T-cell (primary cell): ENCODE results near the gene ZYX. TPM values are rescaled to one million over a fixed set of nuclear protein-coding genes. Genes with fewer than 3 reads are reported as not detected.
A peak's percentile ranks its signal among the peaks of the same experiment; 100 is the strongest.
"Not testable (repeated sequence)": the region's sequence is repeated elsewhere in the genome, so short reads cannot be mapped to it uniquely, and the experiment has no call there.

Experiments used
- ATAC-seq, 4 experiments: fragments of 200-7000 bp in 3 of 4; fragments of 150-1000 bp in 1 of 4; cut with Tn5 transposase; replicated peaks in 1 of 4; 1 replicate in 3 of 4; 2 replicates in 1 of 4; pipeline ENCODE4 v1.10.0; 2021; ENCODE audit warnings: moderate library complexity in 3 of 4, mild to moderate bottlenecking in 2 of 4, moderate number of reproducible peaks in 1 of 4
- CTCF ChIA-PET, 2 donors: fragments of 300-600 bp; sonication (Branson Sonifier 250); formaldehyde crosslinking; loops; one replicate each; lab custom pipeline; 2022; ENCODE audit warnings: antibody characterized with exemption in 2 of 2; lab: Charles Lee
- POLR2A ChIA-PET, 2 donors: fragments of 300-600 bp; sonication (Branson Sonifier 250); formaldehyde crosslinking; loops; one replicate each; lab custom pipeline; 2022; ENCODE audit warnings: antibody characterized with exemption in 2 of 2; lab: Charles Lee
- DNase-seq, 35 experiments: peaks; one replicate each; pipeline versions ENCODE4 v3.0.0 to v3.0.0-alpha.2; 2013 to 2023
- H3K27ac ChIP-seq: one replicate; pipeline ENCODE4 v1.5.1; 2013; ENCODE audit warnings: low read length
- H3K27me3 ChIP-seq, 2 experiments: replicated peaks in 1 of 2; 1 replicate in 1 of 2; 2 replicates in 1 of 2; pipeline versions ENCODE4 v1.6.1 to v1.7.0; 2013; ENCODE audit warnings: low read length in 1 of 2, mixed read lengths in 1 of 2; ENCODE audit not compliant: control insufficient read depth in 2 of 2, insufficient read depth in 2 of 2; ENCODE audit errors: extremely low read depth in 1 of 2
- H3K36me3 ChIP-seq, 2 donors: 1 replicate in 1 of 2; 2 replicates in 1 of 2; pipeline versions ENCODE4 v1.6.1 to v1.7.0; 2013; ENCODE audit warnings: low read length in 1 of 2; ENCODE audit not compliant: control insufficient read depth in 2 of 2, insufficient read depth in 1 of 2; ENCODE audit errors: extremely low read depth in 1 of 2
- H3K4me1 ChIP-seq, 2 experiments: 1 replicate in 1 of 2; 2 replicates in 1 of 2; pipeline versions ENCODE4 v1.6.1 to v1.7.0; 2013; ENCODE audit warnings: low read length in 2 of 2, mixed read lengths in 1 of 2; ENCODE audit not compliant: insufficient read depth in 2 of 2, control insufficient read depth in 1 of 2; ENCODE audit errors: extremely low read depth in 1 of 2
- H3K4me3 ChIP-seq, 2 donors: 1 replicate in 1 of 2; 2 replicates in 1 of 2; pipeline versions ENCODE4 v1.5.1 to v1.7.0; 2013; ENCODE audit warnings: mild to moderate bottlenecking in 2 of 2, low read length in 1 of 2, moderate library complexity in 1 of 2; ENCODE audit not compliant: control insufficient read depth in 1 of 2; ENCODE audit errors: extremely low read depth in 1 of 2
- H3K9me3 ChIP-seq: 2 replicates; pipeline ENCODE4 v1.7.0; 2013
- H3K27ac Mint-ChIP-seq, 2 donors: one replicate each; pipeline ENCODE4 v1.8.0; 2020 to 2021; ENCODE audit warnings: mild to moderate bottlenecking in 2 of 2, mixed read lengths in 2 of 2
- H3K27me3 Mint-ChIP-seq, 2 donors: one replicate each; pipeline ENCODE4 v1.8.0; 2021 to 2022; ENCODE audit warnings: mixed read lengths in 2 of 2
- H3K36me3 Mint-ChIP-seq: one replicate; pipeline ENCODE4 v1.8.0; 2021; ENCODE audit warnings: mixed read lengths
- H3K4me1 Mint-ChIP-seq, 3 donors: one replicate each; pipeline ENCODE4 v1.8.0; 2020 to 2022; ENCODE audit warnings: mixed read lengths in 3 of 3, mild to moderate bottlenecking in 1 of 3
- H3K4me3 Mint-ChIP-seq, 3 donors: one replicate each; pipeline ENCODE4 v1.8.0; 2020 to 2022; ENCODE audit warnings: mild to moderate bottlenecking in 3 of 3, mixed read lengths in 3 of 3, moderate library complexity in 3 of 3
- H3K9me3 Mint-ChIP-seq, 3 donors: one replicate each; pipeline ENCODE4 v1.8.0; 2020 to 2022; ENCODE audit warnings: mixed read lengths in 3 of 3
- WGBS: methylation state at CpG from one replicate; pipeline ENCODE4 v1.1.5; 2013; ENCODE audit warnings: missing lambda C conversion rate; ENCODE audit not compliant: insufficient coverage; 5-methylcytosine and 5-hydroxymethylcytosine counted together
- total RNA-seq, 35 experiments: library from RNA in 6 of 35; stranded (reverse) in 6 of 35; fragments of 120-200 nt in 1 of 35; gene quantifications; one replicate each; pipeline versions ENCODE4 v1.2.1 to v1.2.4 and lab custom pipeline; 2013 to 2026

ZYX gene
- total RNA-seq, 5 donors from 2014 or later (not counting 1 experiment from before 2014, with no cell fraction given): 107 to 186 (median 159) TPM

- H3K36me3 Mint-ChIP-seq: peaks cover 21% of the 10 kb centered on the region
- peak overlapping the region; percentile 27 to 75 for H3K27ac Mint-ChIP-seq
- ATAC-seq: no peak
- Histone ChIP-seq H3K27me3 (no peaks in the 10 kb centered on the region), H3K9me3 (no peaks in the 10 kb centered on the region), H3K27ac (no peak overlapping the region), H3K4me1 (peaks cover 10 to 43% of the 10 kb centered on the region in 2 experiments), H3K4me3 (no peak overlapping the region), H3K36me3 (peaks cover 34 to 65% of the 10 kb centered on the region in 2 donors)
- no peaks in the 10 kb centered on the region for H3K27me3 Mint-ChIP-seq
- WGBS: 92% methylated on average over 8 of the region's 10 CpGs
- no peak overlapping the region for H3K4me3 Mint-ChIP-seq
- no peaks in the 10 kb centered on the region for H3K9me3 Mint-ChIP-seq
- peaks cover 19 to 23% (median 22%) of the 10 kb centered on the region in 3 donors for H3K4me1 Mint-ChIP-seq
- CTCF ChIA-PET: interaction anchor here (0.5 to 0.6 kb wide), 3 partner anchors 10 to 147 kb away, joined by 3 to 5 read pairs (median 3); partner anchors contain the start of gene CASP2 (in 1 of the 2)
- POLR2A ChIA-PET: interaction anchor here in 1 of 2 donors (0.6 kb wide), 2 partner anchors 597 to 911 kb away, joined by 3 read pairs; no protein-coding TSS in a partner anchor
- DNase-seq: no peak
These were observed 9.1 kb downstream of the ZYX start for GRCh38 chr7:143390104-143390772.

GRCh38 chr7:143390773-143391317 lies 9.7 kb downstream of the ZYX start:
- Mint-ChIP-seq H3K27ac (no peak overlapping the region), H3K9me3 (no peaks in the 10 kb centered on the region), H3K27me3 (no peaks in the 10 kb centered on the region), H3K4me1 (peaks cover 21 to 28% (median 26%) of the 10 kb centered on the region in 3 donors), H3K36me3 (peaks cover 21% of the 10 kb centered on the region), H3K4me3 (no peak overlapping the region)
- H3K4me1 ChIP-seq: peaks cover 7 to 37% of the 10 kb centered on the region in 2 experiments
- no peak overlapping the region for H3K4me3 ChIP-seq
- H3K36me3 ChIP-seq: peaks cover 34 to 68% of the 10 kb centered on the region in 2 donors
- 97% methylated on average over 6 of the region's 9 CpGs for WGBS
- no peaks in the 10 kb centered on the region for H3K9me3 ChIP-seq
- no peak for DNase-seq
- no peak for ATAC-seq
- no peak overlapping the region for H3K27ac ChIP-seq
- no peaks in the 10 kb centered on the region for H3K27me3 ChIP-seq
- CTCF ChIA-PET: interaction anchor here in 1 of 2 donors (0.5 to 0.6 kb wide), 2 partner anchors 103 to 148 kb away, joined by 3 to 5 read pairs; partner anchors contain the start of gene CASP2
- POLR2A ChIA-PET: interaction anchor here in 1 of 2 donors (0.6 kb wide), 2 partner anchors 597 to 912 kb away, joined by 3 read pairs; no protein-coding TSS in a partner anchor

GRCh38 chr7:143391462-143392404 lies 10.6 kb downstream of the ZYX start:
- DNase-seq: no peak
- peaks cover 21% of the 10 kb centered on the region for H3K36me3 Mint-ChIP-seq
- Histone ChIP-seq H3K9me3 (no peaks in the 10 kb centered on the region), H3K4me1 (peaks cover 3 to 30% of the 10 kb centered on the region in 2 experiments), H3K36me3 (peaks cover 34 to 76% of the 10 kb centered on the region in 2 donors), H3K4me3 (no peak overlapping the region), H3K27ac (no peak overlapping the region), H3K27me3 (no peaks in the 10 kb centered on the region)
- ChIA-PET CTCF (interaction anchor here in 1 of 2 donors (0.7 kb wide), 1 partner anchor 11 kb away, joined by 5 read pairs; no protein-coding TSS in a partner anchor), POLR2A (no interaction called here)
- H3K27me3 Mint-ChIP-seq: no peaks in the 10 kb centered on the region
- H3K4me3 Mint-ChIP-seq: no peak overlapping the region
- peak overlapping the region in 1 of 2 donors; percentile 44 for H3K27ac Mint-ChIP-seq
- peaks cover 21 to 29% (median 26%) of the 10 kb centered on the region in 3 donors for H3K4me1 Mint-ChIP-seq
- no peak for ATAC-seq
- H3K9me3 Mint-ChIP-seq: no peaks in the 10 kb centered on the region
- 85% methylated on average over 14 of the region's 24 CpGs for WGBS

- H3K4me1 ChIP-seq: peaks cover 0 to 24% of the 10 kb centered on the region in 2 experiments
- H3K9me3 ChIP-seq, ATAC-seq, H3K4me3 ChIP-seq, H3K27me3 Mint-ChIP-seq, H3K27me3 ChIP-seq, H3K9me3 Mint-ChIP-seq, POLR2A ChIA-PET, H3K4me3 Mint-ChIP-seq, H3K27ac ChIP-seq, DNase-seq: not testable (repeated sequence)
- Mint-ChIP-seq H3K4me1 (peaks cover 21 to 29% (median 26%) of the 10 kb centered on the region in 3 donors), H3K27ac (peak overlapping the region in 1 of 2 donors; percentile 39), H3K36me3 (peaks cover 22% of the 10 kb centered on the region)
- H3K36me3 ChIP-seq: peaks cover 38 to 73% of the 10 kb centered on the region in 2 donors
- WGBS: 100% methylated on average over 3 of the region's 8 CpGs
- CTCF ChIA-PET: interaction anchor here (0.6 to 0.7 kb wide), 3 partner anchors 12 to 468 kb away, joined by 4 to 5 read pairs (median 5); no protein-coding TSS in a partner anchor
These were observed 11.3 kb downstream of the ZYX start for GRCh38 chr7:143392427-143392826.

- no peaks in the 10 kb centered on the region for H3K27me3 ChIP-seq
- ATAC-seq: no peak
- ChIA-PET POLR2A (no interaction called here), CTCF (interaction anchor here (0.6 to 1.2 kb wide), 4 partner anchors 9 to 468 kb away, joined by 3 to 5 read pairs (median 4); no protein-coding TSS in a partner anchor)
- 98% methylated on average over 6 of the region's 6 CpGs for WGBS
- H3K4me3 Mint-ChIP-seq: no peak overlapping the region
- no peak for DNase-seq
- H3K4me3 ChIP-seq: no peak overlapping the region
- H3K9me3 ChIP-seq: no peaks in the 10 kb centered on the region
- no peak overlapping the region for H3K27ac ChIP-seq
- H3K27me3 Mint-ChIP-seq: no peaks in the 10 kb centered on the region
- peaks cover 18 to 29% (median 24%) of the 10 kb centered on the region in 3 donors for H3K4me1 Mint-ChIP-seq
- H3K27ac Mint-ChIP-seq: peak overlapping the region in 1 of 2 donors; percentile 23
- no peaks in the 10 kb centered on the region for H3K9me3 Mint-ChIP-seq
- peaks cover 0 to 19% of the 10 kb centered on the region in 2 experiments for H3K4me1 ChIP-seq
- peaks cover 39 to 69% of the 10 kb centered on the region in 2 donors for H3K36me3 ChIP-seq
- peaks cover 26% of the 10 kb centered on the region for H3K36me3 Mint-ChIP-seq
These were observed 11.7 kb downstream of the ZYX start for GRCh38 chr7:143392875-143393266.
